ENCODE results near the gene SLC2A11.
"Not testable (repeated sequence)": the region's sequence is repeated elsewhere in the genome, so short reads cannot be mapped to it uniquely, and the experiment has no call there.

SLC2A11 gene

DNA sequence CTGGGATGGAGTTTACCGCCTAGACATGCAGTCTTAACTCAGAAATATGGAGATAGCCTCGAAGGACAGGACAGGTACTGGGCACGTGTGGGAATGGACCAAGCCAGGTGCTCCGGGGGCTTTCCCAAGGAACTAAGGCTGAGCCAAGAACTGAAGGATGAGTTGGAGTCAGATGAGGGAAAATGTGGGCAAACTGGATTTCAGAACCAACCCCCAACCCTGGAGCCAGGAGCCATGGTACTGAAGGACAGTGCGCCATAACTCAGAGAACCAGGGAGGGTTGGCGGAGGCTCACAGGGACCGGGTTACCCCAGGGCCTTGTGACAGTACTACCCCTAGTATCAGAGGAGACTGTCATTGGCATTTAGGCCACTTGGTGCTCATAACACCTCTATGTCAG is 34.1 kb downstream of the SLC2A11 start:
- no peak for DNase-seq (ENCODE audit: low read depth)

DNA sequence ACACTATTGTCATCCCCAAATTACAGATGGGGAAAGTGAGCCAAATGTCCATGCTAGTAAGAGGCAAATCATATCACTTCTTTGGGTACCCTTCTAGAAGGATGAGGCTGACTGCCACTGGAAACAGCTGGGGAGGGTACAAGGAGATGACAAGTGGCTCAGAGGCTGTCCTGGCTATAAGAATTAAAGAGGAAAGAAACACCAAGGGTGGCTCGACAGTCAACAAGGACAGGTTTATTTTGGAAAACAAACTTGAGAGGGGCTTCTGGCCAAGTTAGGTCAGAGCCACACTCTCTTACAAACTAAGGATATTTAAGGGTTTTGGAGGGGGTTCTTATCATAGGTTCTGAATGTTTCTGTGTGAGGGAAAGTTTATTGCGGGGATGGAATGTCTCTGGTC is 34.5 kb downstream of the SLC2A11 start:
- no peak for DNase-seq (ENCODE audit: low read depth)

DNA sequence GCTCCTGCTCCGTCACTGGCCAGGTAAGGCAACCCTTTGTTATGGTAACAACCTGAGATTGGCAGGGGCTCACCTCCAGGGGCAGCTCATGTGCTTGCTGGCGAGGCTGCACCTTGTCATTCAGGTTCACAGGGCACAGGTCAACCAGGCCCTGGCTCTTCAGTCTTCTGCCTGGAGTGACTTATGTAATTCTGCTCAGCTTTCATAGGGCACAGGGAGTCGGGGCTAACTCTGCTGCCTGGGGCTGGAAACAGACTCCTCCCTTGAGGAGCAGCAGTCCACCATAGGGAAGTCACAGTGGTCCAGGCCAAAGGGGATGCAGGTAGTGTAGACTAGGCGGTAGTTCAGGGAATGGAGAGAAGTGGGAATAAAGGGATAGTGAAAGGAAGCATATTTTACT is 35.0 kb downstream of the SLC2A11 start:
- no peak for DNase-seq (ENCODE audit: low read depth)

DNA sequence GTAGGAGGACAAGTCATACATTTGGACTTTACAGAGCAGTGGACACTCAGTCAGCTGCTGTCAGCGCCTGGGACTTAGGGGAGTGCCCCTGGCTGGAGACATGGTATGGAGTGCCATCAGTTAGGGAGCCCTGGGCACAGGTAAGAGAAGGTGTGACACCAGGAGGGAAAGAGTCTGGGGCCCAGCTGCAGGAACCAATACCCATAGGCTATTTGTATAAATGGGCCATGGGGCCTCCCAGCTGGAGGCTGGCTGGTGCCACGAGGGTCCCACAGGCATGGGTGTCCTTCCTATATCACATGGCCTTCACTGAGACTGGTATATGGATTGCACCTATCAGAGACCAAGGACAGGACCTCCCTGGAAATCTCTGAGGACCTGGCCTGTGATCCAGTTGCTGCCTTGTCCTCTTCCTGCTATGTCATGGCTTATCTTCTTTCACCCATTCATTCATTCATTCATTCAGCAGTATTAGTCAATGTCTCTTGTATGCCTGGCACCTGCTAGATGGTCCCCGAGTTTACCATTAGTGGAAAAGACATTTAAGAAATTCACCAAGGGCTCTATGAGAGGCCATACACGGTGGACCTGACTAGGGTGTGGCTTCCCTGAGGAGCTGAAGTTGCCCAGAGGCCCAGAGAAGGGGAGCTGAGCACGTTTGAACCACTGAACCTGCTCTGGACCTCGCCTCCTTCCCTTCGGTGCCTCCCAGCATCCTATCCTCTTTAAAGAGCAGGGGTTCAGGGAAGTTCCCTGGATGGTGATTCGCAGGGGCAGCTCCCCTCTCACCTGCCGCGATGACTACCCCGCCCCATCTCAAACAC is 35.7 kb downstream of the SLC2A11 start:
- no peak for DNase-seq (ENCODE audit: low read depth)

DNA sequence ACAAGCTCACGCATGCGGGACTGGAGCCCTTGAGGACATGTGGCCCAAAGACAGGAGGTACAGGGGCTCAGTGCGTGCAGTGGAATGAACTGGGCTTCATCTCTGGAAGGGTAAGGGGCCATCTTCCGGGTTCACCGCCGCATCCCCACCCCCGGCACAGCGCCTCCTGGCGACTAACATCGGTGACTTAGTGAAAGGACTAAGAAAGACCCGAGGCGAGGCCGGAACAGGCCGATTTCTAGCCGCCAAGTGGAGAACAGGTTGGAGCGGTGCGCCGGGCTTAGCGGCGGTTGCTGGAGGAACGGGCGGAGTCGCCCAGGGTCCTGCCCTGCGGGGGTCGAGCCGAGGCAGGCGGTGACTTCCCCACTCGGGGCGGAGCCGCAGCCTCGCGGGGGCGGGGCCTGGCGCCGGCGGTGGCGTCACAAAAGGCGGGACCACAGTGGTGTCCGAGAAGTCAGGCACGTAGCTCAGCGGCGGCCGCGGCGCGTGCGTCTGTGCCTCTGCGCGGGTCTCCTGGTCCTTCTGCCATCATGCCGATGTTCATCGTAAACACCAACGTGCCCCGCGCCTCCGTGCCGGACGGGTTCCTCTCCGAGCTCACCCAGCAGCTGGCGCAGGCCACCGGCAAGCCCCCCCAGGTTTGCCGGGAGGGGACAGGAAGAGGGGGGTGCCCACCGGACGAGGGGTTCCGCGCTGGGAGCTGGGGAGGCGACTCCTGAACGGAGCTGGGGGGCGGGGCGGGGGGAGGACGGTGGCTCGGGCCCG is 36.5 kb downstream of the SLC2A11 start, which contains the start of gene MIF:
MIF (plus strand) TSS at position 439 of the 765 bp plus-strand sequence; CDS start at position 531, 92 bp downstream.
- DNase-seq (ENCODE audit: low read depth): no peak

DNA sequence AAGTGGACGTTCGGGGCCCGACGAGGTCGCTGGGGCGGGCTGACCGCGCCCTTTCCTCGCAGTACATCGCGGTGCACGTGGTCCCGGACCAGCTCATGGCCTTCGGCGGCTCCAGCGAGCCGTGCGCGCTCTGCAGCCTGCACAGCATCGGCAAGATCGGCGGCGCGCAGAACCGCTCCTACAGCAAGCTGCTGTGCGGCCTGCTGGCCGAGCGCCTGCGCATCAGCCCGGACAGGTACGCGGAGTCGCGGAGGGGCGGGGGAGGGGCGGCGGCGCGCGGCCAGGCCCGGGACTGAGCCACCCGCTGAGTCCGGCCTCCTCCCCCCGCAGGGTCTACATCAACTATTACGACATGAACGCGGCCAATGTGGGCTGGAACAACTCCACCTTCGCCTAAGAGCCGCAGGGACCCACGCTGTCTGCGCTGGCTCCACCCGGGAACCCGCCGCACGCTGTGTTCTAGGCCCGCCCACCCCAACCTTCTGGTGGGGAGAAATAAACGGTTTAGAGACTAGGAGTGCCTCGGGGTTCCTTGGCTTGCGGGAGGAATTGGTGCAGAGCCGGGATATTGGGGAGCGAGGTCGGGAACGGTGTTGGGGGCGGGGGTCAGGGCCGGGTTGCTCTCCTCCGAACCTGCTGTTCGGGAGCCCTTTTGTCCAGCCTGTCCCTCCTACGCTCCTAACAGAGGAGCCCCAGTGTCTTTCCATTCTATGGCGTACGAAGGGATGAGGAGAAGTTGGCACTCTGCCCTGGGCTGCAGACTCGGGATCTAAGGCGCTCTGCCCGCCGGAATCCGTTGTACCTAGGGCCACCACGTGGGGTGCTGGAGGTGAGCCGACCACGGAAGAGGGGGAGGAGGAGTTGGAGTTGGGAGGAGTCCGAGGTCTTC is 37.3 kb downstream of the SLC2A11 start:
- no peak for DNase-seq (ENCODE audit: low read depth)

DNA sequence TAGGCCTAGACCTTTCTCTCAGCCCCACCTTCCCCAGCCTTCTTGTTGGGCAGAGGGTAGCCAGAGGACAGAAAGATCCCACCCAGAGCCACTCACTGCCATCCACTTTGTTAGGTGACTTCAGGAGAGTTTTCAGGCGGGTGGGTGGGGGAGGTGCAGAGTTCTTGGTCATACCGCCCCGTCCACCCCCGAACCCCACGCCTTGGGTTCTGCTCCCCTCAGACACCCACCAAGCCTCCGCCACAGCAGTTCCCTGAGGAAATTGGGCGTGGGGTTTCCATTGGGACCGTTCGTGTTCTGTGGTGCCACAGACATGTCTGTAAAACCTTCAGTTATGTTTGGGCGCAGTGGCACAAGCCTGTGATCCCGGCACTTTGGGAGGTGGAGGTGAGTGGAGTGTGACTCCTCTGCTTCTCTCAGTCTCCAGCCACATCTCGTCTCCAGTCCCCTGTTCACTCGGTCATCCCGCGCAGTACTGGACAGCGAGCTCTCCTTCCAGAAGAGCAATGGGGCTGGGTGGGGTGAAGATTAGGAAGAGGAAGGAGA is 38.0 kb downstream of the SLC2A11 start:
- DNase-seq (ENCODE audit: low read depth): no peak

DNA sequence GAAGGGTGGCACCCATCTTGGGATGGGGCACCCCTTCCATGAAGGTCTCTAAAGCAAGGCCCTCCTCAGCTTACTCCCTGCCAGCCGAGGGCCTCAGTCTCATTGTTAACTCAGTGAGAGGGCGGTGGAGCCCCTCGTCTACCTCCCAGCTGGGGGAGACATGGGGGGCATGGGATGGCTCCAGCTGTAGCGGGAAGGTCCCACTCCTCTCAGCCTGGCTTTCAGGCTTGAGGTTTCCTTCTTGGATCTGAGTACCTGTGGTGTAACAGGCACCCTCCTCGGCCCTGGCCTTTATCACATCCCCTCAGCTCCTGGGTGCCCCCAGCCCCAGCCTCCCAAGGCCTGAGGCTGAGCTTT is 38.5 kb downstream of the SLC2A11 start:
- no peak for DNase-seq (ENCODE audit: low read depth)

DNA sequence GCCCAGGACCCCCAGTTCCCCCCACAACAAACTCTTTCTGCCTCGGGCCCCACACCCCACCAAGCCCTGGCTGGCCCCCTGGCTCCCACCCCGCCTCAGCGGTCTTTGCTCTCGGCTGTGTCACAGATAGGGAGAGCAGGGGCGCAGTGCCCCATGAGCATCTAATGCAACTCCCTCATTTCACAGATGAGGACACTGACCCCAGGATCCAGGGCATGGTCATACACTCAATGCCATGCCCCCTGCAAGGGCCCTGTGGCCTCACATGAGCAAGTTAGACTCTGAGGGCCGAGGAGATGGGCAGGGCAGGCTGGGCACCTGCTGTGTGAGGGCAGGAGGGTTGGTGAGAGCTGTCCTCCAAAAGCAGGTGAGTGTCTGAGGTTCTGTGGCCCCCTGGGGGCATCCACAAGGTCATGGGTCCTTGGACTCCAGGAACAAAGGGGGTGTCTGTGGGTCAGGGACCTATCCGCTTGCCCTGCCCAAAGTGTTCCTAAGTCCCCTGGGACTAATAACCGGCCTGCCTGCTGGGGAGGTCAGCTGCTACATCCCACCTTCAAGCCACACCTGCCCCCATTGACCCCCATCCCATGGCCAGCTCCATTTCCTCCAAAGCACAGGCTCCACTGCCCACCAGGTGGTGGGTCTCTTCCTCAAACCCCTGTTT is 39.0 kb downstream of the SLC2A11 start:
- DNase-seq (ENCODE audit: low read depth): no peak

DNA sequence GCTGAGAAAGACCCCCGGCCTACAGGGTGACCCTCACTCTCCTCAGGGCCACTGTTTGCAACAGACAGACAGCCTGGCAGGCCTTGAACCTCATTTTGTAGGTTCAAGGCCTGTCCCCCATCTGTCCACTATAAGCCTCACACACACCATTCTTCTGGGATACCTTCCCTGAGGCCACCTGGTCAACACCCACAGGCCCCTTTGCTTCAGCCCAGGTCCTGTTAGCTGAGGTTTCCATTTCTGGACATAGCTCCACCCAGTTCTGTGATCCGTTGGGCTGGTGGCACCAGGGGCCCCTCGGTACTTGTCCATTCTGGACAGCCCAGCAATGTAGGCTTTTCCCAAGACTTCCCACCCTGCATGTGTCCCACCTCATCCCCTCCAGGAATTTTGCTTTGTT is 39.6 kb downstream of the SLC2A11 start:
- DNase-seq (ENCODE audit: low read depth): no peak

DNA sequence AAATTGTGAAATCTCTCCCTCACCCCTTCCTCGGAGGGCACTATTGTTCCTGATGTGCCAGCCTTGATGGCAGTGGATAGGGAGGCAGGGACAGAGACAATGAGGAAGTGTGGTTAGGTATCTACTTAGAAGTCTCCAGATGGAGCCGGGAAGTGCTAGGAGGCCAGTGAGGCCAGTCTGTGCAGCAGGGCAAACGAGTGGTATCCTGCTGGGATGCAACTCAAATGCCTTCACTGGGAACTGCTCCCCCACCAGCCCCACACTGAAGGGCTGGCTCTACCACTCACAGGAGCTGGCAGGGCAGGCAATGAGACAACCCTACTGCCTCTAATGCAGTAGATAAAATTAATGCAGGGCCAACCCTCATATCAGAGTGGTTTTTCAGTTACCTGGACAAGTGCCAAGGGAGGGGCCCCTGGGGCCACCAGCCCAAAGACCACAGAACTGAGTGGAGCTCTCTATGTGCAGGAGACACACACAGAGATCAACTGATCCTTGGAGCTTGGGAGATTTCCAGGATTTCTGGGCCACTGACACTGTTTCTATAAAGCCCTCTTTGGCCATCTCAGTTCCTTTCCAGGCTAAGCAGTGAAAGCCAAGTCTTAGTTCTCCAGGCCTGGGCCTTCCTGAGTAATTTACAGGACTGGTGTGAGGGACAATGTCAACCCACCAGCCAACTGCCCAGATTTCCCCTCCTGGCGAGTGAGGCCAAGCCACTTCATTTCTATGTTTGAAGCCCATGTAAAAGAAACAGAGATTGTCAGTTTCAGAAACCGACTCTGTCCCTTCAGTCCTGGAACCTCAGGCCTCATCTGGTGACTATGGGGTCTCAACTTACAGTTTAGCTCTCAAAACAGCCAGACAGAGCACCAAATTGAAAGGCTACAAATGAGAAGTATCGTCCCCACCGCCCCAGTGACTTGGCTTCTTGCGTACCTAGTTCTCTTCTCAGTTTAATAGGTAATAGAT is 40.6 kb downstream of the SLC2A11 start:
- no peak for DNase-seq (ENCODE audit: low read depth)

DNA sequence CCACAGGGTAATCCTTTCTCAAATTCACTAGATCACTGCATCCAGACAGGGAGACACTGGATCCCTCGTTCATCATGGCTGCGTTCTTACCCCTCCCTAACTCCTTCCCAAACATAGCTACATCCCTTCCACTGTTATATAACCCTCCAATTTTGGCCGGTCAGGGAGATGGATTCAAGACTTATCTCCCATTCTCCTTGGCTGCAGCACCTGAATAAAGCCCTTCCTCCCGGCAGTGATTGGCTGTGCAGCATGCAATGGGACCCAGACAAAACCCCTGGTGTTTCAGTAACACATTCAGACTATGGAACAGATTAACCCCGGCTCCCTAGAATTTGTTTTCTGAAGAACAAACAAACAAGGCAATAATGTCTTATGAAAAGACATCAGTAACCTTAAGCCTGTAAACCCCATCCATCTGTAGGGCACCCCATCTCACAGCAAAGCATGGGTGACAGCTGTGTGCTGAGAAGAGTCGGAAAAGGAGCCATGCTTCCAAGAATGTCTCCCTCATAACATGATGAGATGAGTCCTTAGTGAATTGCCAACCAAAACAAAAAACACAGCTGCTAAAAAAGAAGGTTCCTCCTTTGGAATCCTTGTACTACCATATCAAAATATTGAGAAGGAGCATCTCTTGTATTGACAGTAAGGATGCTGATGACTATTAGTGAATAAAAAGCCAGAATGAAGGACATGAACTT is 41.5 kb downstream of the SLC2A11 start:
- no peak for DNase-seq (ENCODE audit: low read depth)

DNA sequence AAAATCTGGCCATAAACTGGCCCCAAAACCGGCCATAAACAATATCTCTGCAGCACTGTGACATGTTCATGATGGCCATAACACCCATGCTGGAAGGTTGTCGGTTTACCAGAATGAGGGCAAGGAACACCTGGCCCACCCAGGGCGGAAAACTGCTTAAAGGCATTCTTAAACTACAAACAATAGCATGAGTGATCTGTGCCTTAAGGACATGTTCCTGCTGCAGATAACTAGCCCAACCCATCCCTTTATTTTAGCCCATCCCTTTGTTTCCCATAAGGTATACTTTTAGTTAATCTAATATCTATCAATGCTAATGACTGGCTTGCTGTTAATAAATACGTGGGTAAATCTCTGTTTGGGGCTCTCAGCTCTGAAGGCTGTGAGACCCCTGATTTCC is 42.6 kb downstream of the SLC2A11 start:
- DNase-seq (ENCODE audit: low read depth): not testable (repeated sequence)

DNA sequence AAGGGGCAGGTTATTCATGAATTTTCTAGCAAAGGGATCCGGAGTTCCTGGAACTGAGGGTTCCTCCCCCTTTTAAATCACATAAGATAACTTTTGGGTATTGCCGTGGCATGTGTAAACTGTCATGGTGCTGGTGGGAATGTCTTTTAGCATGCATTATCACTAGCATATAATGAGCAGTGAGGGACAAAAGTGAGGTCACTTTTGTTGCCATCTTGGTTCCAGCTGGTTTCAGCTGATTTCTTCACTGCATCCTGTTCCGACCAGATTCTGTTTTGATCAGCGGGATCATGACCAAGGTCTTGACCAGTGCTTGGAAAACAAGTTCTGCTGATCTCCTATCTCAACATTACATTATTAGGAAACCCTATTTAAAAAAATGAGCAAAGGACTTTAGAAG is 43.9 kb downstream of the SLC2A11 start:
- DNase-seq (ENCODE audit: low read depth): no peak

DNA sequence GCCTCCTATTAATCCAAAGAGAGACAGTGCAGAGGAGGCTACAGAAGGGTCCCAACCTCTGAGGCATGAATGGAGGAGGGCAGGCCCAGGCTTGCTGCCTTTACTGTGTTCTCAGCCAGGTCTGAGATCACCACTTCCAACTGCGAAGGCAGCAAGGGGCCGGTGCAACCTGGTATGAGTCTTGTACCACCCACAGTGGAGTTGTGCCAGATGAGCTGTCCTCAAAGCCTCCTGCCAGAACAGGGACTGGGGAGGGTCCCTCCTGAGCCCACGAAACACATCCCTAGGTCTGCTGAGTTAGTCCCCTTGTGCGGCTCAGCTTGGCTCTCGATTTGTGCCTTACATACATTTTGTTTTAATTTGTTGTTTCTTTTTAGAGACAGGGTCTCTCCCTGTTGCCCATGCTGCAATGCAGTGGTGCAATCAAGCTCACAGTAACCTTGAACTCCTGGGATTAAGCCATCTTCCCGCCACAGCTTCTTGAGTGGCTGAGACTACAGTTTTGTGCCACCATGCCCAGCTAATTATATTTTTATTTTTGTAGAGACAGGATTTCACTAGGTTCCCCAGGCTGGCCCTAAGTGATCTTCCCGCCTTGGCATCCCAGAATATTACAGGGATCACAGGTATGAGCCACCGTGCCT is 45.8 kb downstream of the SLC2A11 start:
- DNase-seq (ENCODE audit: low read depth): no peak

DNA sequence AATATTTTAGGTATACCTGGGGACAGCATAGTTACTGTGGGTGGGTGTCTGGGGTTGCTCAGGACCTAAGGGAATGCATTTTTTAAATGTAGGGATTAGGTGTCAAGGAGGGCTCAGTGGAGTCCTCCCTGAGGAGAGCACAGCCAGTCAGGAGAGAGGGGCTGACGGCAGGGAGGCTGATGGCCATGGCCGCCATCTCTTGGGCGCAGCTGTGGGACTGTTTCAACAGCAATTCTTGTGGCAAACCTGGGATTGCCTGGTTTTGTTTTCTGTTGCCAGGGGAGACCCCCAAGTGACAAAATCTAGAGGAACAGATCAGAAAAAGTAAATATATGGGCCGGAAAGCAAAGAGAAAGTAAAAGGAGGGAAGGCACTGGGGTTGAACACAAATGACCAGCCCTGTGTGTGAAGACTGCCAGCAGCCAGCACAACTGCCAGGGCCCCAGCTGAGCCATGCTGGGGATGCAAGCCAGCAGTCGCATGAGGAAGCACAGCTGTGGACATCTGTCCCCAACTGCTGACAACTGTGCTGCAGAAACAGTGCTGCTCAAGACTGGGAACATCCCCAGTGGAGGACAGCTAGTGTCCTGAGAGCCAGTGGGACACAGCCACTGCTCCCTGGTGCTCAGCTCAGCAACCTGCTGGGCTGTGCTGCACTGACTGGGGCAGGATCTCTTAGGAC is 47.0 kb downstream of the SLC2A11 start:
- no peak for DNase-seq (ENCODE audit: low read depth)

DNA sequence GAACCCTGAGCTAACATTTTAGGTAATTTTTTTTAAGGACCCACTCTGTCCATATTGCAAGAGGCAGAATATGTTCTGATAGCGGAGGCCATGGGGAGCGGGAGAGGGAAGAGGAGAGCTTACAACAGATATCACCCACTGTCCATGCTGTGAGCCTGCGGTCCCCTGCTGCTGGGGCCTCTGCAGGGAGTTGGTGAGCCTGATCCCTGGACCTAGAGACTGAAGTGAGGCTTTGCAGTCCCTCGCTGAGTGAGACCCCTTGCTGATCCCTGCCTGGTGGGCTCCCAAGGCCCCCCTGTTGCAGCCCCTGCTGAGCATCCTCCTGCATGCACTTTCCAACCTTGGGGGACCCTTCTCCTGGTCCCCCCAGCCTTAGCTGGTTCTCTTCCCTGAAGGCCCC is 49.0 kb downstream of the SLC2A11 start:
- DNase-seq (ENCODE audit: low read depth): no peak

DNA sequence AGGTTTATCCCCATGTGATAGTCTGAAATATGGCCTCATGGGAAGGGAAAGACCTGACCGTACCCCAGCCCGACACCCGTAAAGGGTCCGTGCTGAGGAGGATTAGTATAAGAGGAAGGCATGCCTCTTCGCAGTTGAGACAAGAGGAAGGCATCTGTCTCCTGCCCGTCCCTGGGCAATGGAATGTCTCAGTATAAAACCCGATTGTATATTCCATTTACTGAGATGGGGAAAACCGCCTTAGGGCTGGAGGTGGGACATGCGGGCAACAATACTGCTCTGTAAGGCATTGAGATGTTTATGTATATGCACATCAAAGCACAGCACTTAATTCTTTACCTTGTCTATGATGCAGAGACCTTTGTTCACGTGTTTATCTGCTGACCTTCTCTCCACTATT is 49.7 kb downstream of the SLC2A11 start:
- DNase-seq (ENCODE audit: low read depth): not testable (repeated sequence)

Measured in HS-27A (cell line).